Activated CD8-positive, alpha-beta memory T cell treated with anti-CD3 and anti-CD28 coated beads, Interleukin-2, amount 50 U/mL, for 1 hour (primary cell): ENCODE results near the gene TPST1.
"Not testable (repeated sequence)": the region's sequence is repeated elsewhere in the genome, so short reads cannot be mapped to it uniquely, and the experiment has no call there.

Source experiments
- DNase-seq: peaks from one replicate; pipeline ENCODE4 v3.0.0-alpha.2; 2020; ENCODE audit errors: extremely low read depth

TPST1 gene

DNA sequence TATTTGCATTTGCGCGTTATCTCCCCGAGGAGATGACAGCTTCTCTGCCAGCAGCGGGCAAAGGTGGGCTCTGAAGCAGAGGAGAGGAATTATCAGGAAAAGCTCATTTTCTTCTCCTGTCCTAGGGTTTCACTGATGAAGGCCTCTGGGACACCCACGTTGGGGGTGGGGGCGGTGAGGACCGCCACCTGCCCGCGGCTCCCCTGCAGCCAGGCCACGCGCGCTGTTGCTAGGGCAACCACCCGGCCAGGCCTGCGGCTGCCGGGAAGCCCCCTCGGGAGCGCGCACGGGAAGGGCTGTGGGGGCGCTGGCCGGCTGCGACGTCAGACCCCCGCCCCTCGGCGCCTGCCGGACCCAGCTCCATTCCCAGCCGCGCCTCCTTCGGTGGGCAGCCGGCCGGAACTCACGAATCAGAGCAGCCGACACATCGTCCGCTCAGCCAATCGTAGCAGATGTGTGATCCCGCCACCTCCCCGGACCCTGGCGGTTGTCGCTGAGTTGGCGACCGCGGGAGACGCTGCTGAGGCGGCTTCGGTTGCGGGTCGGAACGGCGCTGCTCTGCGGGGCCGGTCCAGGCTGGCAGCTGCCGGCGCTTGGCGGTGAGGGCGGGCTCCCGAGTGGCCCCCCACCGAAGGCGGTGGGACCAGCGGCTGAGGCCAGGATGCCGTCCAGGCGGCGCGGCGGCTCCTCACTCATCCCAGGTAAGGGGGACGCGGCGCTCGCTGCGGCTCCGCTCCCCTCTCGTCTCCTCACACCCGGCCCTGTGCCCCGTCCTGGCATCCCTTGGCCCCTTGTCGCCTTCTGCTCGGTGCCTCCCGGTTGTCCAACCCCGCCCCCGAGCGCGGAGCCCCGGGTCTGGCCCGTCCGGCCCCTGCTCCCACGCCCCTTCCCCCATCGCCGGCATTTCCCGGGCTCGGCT, at the start of gene TPST1:
Gene TPST1 (plus strand): TSS at position 513 of the 919 bp plus-strand sequence. CDS start 35,092 bp downstream, outside the sequence.
- peak; percentile 55 for DNase-seq

DNA sequence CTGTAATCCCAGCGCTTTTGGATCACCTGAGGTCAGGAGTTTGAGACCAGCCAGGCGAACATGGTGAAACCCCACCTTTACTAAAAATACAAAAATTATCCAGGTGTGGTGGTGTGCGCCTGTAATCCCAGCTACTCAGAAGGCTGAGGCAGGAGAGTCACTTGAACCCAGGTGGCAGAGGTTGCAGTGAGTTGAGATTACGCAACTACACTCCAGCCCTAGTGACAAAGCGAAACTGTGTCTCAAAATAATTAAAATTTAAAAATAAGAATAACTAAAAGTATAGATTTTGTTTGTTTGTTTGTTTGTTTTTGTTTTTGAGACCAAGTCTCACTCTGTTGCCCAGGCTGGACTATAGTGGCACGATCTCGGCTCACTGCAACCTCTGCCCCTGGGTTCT, 49.1 kb upstream of the TPST1 start:
- DNase-seq = not testable (repeated sequence)

DNA sequence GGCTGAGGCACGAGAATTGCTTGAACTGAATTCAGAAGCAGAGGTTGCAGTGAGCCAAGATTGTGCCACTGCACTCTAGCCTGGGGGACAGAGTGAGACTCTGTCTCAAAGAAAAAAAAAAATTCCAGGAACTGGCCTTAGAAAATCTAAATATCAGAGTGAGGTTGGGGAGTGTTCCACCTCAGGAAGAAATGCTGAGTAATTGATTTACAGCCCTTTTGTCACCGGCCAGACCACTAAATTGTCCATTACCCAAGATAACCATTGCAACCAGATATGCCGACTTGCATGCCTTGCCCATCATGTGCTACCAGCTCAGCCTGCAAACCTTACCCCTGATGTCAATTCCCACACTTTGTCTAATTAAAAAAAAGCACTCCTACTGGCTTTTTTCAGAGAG, 48.1 kb upstream of the TPST1 start:
- no peak for DNase-seq

DNA sequence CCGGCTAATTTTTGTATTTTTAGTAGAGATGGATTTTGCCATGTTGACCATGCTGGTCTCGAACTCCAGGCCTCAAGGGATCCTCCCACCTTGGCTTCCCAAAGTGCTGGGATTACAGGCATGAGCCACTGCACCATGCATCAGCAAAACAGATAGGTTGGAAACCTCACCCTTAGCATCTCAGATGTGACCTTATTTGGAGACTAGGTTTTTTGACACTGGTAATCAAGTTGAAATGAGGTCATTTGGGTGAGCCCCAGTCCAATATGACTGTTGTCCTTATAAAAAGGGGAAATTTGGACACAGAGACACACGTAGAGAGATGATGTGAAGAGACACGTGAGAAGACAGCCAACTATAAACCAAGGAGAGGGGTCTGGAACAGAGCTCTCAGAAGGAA, 42.5 kb upstream of the TPST1 start:
- no peak for DNase-seq

DNA sequence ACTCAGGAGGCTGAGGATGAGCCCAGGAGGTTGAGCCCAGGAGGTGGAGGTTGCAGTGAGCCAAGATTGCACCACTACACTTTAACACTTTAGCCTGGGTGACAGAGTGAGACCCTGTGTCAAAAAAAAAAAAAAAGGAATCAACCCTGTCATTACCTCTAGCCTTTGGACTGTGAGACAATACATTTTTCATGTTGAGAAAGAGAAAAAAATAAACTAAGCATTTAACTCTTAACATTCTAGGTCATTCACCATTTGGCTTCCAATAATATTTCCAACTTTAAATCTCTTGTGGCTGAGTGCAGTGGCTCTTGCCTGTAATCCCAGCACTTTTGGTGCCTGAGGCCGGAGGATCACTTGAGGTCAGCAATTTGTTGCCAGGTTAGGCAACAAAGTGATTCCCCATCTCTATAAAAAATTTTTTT, 41.9 kb upstream of the TPST1 start:
- DNase-seq = no peak

DNA sequence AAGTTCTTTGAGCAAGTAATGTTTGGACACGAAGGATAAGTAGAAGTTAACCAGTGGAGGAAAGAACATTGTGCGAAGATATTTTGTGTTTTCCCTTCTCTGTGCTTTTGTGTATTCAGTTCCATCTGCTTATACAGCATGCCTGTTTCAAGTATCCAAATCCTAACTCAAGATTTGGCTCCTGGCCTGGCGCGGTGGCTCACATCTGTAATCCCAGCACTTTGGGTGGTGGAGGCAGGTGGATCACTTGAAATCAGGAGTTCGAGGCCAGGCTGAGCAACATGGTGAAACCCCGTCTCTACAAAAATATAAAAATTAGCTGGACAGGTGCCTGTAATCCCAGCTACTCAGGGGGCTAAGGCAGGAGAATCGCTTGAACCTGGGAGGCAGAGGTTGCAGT, 40.8 kb upstream of the TPST1 start:
- DNase-seq = no peak

DNA sequence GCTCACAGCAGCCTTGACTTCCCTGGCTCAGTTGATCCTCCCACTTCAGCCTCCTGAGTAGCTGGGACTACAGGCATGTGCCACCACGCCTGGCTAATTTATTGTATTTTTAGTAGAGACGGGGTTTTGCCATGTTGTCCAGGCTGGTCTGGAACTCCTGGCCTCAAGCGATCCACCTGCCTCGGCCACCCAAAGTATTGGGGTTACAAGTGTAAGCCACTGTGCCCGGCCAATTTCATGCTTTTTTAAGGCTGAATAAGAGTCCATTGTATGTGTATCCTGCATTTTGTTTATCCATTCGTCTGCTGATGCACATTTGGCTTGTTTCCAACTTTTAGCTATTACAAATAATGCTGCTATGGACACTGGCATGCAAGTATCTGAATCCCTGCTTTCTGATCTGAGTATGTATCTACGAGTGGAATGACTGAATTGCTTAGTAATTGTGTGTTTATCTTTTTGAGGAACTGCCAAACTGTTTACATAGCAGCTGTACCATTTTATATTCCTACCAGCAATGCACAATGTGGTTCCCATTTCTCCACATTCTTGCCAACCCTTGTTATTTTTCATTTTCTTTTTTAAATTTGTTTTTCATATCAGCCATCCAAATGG, 37.3 kb upstream of the TPST1 start:
- no peak for DNase-seq

DNA sequence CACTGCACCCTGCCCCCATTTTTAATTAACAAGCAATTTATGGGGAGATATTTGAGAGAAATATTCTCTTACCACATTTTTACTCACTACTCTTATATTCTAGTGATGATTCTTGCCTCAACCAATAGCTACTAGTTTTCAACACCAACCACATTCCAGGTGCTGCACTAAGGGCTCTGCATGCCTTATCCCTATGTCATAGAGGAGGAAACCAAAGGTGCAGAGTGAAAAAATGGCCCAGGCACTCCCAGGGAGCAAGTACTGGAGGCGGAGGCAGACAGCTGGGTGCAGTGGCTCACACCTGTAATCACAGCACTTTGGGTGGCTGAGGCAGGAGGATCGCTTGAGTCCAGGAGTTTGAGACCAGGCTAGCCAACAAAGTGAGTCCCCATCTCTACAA, 35.5 kb upstream of the TPST1 start:
- no peak for DNase-seq

DNA sequence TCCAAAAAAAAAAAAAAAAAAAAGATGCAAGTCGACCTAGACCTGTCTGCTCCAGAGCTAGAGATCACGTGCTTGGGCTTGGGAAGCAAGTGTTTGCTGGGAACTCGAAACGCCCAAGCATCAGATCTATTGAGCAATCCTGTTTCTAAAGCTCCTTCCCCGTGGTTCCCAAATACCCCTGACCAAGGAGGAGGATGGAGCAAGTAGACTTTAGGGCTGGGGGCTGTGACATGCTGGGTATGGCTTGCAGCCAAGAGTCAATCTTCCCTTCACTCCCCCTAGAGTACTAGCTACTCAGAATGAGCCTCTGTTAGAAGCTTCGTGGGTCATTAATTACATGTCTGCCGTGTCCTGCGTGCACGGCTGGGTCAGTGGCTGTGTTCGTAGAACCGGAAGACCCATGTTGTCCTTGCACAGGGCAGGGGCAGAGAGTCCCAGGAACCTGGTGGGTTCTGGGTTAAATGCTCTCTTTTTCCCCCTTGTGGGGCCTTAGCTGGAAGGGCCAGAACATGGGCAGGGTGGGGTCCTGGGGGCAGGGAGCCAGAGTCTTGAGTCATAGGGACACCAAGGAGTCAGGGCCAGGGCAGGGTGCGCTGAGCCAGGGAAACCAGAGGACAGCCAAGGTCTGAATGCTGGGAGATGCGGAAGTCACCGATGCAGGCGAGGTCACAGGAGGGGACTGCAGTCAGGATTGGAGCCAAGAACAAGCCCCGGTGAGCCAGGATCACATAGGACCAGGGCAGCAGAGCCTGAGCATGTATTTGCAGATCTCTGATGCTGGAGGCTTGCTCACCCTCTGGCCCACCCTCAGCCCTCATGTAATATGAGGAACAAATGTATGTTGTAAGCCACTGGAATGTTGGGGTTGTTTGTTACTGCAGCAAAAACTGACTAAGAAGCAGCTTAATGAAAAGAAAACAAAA, 34.6 kb upstream of the TPST1 start:
- DNase-seq = no peak

DNA sequence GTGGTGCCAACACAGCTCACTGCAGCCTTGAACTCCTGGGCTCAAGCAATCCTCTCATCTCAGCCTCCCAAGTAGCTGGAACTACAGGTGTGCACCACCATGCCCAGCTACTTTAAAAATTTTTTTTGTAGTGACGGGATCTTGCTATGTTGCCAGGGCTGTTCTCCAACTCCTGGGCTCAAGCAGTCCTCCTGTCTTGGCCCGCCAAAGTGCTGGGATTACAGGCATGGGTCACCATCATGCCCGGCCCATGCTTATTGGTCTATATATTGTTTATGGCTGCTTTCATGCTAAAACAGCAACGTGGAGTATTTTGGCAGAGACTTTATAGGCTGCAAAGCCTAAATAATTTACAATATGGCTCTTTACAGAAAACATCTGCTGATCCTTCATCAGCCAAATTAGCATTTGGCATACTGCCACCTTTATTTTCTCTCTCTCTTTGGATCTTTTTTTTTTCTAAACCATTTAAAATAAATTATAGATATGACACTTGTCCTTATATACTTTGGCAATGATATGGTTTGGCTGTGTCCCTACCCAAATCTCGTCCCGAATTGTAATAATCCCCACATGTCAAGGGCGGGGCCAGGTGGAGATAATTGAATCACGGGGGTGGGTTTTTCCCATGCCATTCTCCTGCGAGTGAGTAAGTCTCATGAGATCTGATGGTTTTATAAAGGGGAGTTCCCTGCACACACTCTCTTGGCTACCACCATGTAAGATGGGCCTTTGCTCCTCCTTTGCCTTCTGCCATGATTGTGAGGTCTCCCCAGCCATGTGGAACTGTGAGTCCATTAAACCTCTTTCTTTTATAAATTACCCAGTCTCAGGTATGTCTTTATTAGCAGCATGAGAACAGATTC, 32.4 kb upstream of the TPST1 start:
- not testable (repeated sequence) for DNase-seq

DNA sequence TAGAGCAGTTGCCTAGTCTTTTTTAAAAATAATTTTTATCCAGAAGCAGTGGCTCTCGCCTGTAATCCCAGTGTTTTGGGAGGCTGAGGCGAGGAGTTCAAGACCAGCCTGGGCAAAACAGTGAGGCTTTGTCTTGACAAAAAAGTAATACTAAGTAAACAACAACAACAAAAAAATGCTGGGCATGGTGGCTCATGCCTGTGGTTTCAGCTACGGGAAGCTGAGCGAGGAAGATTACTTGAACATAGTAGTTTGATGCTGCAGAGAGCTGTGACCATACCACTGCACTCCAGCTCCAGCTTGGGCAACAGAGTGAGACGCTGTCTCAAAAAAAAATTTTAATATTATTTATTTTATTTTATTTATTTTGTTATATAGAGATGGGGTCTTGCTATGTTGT, 31.3 kb upstream of the TPST1 start:
- DNase-seq = no peak

DNA sequence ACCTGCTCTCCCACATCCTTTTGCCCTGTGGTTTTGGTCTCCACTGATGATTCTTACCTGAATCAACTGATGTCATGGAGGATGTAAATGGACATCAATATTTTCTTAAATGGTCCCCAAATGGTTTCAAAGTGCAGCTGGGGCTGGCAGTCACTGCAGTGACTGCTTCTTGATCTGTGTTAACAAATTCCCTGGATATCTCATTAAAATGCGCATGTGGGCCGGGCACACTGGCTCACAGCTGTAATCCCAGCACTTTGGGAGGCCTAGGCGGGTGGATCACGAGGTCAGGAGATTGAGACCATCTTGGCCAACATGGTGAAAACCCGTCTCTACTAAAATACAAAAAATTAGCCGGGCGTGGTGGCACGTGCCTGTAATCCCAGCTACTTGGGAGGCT, 30.1 kb upstream of the TPST1 start:
- not testable (repeated sequence) for DNase-seq

DNA sequence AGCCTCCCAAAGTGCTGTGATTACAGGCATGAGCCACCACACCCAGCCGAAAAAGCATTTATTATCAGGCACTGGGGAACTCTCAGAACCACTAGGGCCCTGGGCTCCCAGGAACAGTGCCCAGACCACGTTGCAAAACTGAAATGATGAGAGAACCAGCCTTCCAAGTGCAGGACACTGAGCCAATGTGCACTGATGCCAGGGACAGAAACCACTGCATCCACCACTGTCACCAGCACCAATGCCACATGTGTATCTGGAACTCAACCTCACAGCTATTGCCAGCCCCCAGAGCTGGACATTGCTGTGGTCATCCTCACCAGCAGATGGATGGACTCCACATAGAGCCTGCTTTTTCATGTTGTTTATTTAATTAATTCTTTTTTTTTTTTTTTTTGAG, 28.2 kb upstream of the TPST1 start:
- DNase-seq = no peak

DNA sequence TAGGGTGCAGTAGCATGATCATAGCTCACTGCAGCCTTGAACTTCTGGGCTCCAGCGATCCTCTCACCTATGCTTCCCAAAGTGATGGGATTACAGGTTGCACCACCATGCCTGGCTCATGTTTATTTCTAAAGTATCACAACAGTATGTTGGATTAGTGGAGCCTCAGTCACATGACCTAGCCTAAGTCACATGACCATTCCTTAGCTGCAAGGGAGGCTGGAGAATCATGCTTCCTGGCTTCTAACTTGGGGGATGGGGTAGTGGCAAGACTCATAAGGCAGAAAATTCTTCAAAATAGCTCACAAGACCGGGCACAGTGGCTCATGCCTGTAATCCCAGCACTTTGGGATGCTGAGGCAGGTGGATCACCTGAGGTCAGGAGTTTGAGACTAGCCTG, 26.9 kb upstream of the TPST1 start:
- DNase-seq = no peak

DNA sequence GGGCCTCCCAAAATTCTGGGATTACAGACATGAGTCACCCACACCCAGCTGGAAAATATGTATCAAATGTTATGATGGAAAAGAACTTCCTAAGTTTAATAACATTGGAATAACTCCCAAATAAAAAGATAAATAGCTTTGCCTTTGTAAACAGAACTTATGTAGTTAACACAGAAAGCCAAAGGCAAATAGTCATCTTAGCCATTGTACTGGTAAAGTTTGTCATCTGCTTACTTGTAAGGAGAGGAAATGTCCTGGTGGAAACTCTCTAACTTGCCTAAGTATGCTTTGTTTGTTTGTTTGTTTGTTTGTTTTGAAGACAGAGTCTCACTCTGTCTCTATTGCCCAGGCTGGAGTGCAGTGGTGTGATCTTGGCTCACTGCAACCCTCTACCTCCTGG, 23.8 kb upstream of the TPST1 start:
- no peak for DNase-seq

DNA sequence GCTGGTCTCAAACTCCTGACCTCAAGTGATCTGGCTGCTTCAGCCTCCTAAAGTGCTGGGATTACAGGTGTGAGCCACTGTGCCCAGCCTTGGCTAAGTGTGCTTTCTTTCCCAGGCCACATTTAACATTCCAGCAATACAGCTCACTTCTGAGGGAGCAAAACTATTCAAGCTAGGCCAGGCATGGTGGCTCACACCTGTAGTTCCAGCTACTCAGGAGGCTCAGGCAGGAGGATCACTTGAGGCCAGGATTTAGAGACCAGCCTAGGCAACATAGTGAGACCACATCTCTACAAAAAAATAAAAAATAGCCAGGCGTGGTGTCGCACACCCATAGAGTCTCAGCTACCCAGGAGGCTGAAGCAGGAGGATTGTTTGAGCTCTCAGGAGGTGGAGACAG, 23.3 kb upstream of the TPST1 start:
- DNase-seq = no peak

DNA sequence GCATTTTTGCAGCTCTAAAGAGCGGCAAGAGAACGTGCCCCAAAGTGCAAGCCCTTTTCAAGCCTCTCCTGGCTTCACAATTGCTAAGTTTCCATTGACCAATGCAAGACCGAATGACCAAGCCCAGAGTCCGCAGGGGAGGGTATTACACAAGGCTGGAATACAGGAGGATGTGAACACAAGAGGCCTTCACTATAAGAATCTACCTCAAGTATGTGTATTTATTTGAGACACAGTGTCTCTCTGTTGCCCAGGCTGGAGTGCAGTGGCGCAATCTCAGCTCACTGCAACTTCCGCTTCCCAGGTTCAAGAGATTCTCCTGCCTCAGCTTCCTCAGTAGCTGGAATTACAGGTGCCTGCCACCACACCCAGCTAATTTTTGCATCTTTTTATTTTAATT, 22.2 kb upstream of the TPST1 start:
- no peak for DNase-seq

DNA sequence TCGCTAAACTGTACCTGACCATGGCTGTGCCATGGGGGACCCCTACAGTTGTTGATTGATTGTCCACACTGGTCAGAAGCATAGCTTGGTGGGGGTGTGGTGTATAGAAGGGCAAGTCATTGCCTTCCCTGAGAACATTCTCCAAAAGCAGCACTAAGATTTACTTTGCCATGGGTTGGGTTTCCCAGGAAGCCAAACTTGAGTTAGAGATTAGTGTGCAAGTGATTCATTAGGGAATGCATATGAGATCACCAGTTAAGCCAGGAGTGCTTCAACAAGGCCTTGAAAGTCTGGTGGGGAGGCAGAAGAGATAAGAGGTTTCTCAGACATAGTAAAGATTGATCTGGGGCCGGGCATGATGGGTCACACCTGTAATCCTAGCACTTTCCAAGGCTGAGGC, 21.4 kb upstream of the TPST1 start:
- DNase-seq = no peak

DNA sequence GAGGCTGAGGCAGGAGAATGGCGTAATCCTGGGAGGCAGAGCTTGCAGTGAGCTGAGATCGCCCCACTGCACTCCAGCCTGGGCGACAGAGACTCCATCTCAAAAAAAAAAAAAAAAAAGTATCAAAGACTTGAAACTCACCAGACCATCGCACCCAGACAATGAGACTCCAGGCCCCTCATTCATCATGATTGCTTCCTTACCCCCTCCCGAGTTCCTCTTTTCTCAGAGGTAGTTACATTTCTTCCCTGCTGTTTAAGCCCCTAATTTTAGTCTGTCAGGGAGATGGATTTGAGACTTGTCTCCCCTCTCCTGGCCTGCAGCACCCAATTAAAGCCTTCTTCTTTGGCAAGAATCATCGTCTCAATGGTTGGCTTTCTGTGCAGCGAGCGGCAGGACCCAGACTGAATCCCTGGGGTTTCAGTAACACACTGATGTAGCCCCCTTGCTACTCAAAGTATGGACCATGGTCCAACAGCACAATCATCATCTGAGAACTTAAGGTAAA, 19.4 kb upstream of the TPST1 start:
- DNase-seq = no peak

DNA sequence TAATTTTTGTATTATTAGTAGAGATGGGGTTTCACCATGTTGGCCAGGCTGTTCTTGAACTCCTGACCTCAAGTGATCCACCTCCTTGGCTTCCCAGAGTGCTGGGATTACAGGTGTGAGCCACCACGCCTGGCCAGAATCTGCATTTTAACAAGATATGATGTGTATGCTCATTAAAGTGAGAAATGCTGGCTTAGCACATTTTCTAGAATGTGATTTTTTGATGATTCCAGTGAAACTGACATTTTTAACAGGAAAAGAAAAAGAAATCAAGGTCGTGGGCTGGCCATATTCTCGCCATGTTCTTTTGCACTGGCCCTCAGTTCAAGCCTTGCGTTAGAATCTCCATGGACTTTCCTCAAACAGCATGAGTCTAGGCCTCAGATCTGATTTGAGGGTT, 18.1 kb upstream of the TPST1 start:
- DNase-seq = no peak

DNA sequence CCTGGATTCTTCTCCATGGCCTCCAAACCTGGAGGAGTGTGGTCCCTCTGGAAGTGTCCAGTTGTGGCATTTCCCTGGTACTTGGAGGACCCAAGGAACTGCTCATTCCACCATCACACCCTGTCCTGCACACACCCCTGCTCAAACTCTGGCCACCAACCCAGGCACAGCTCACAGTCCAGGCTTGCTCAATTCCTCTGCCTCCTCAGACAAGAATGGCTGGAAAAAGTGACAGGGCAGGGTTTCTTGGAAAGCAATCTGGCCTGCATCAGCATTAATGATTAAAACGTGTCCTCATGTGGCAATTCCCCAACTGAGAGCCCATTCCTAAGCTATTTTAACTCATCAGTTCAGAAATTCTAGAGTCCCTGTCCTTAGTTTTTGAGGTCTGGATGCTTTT, 17.2 kb upstream of the TPST1 start:
- no peak for DNase-seq
